OCI-LY7 (cell line): ENCODE measurements around the gene SRSF12. TPM values are rescaled to one million over a fixed set of nuclear protein-coding genes. Genes with fewer than 3 reads are reported as not detected.

Experiments used
- BruUV-seq: library from RNA; stranded (reverse); fragments of 400-500 nt; replicated peaks from 2 replicates; lab custom pipeline; 2021; lab: Mats Ljungman, UMichigan
- CTCF ChIA-PET: fragments of 300-600 bp; sonication (Branson Sonifier 250); formaldehyde crosslinking; loops from one replicate; lab custom pipeline; 2022; ENCODE audit warnings: antibody characterized with exemption; ENCODE audit not compliant: unreplicated experiment; lab: Charles Lee
- POLR2A ChIA-PET: fragments of 300-600 bp; sonication (Branson Sonifier 250); formaldehyde crosslinking; loops from one replicate; lab custom pipeline; 2022; ENCODE audit warnings: antibody characterized with exemption; lab: Charles Lee
- DNase-seq: peaks from one replicate; pipeline ENCODE4 v3.0.0-alpha.2; 2015; ENCODE audit warnings: low spot score
- H2AFZ ChIP-seq: fragments of 200-600 bp; sonication (generic), shearing (Covaris generic); 2 replicates; pipeline ENCODE4 v1.6.1; 2014; ENCODE audit warnings: mild to moderate bottlenecking, antibody characterized with exemption, low read length, moderate library complexity
- H3K27ac ChIP-seq: fragments of 200-600 bp; sonication (generic); 2 replicates; pipeline ENCODE4 v1.5.1; 2014; ENCODE audit warnings: mixed run types, low read depth, mild to moderate bottlenecking, moderate library complexity, low read length, inconsistent platforms; ENCODE audit not compliant: poor library complexity, severe bottlenecking
- H3K36me3 ChIP-seq: fragments of 200-600 bp; sonication (generic); 2 replicates; pipeline ENCODE4 v1.6.1; 2014; ENCODE audit warnings: mild to moderate bottlenecking, antibody characterized with exemption, low read length, moderate library complexity, mixed read lengths; ENCODE audit not compliant: insufficient read depth
- H3K4me1 ChIP-seq: fragments of 200-600 bp; sonication (generic); 2 replicates; pipeline ENCODE4 v1.5.1; 2014; ENCODE audit warnings: mild to moderate bottlenecking, low read length; ENCODE audit not compliant: insufficient read depth, poor library complexity, severe bottlenecking
- H3K4me2 ChIP-seq: fragments of 200-600 bp; sonication (generic); 2 replicates; pipeline ENCODE4 v1.6.1; 2014; ENCODE audit warnings: mild to moderate bottlenecking, low read length
- H3K4me3 ChIP-seq: fragments of 200-600 bp; sonication (generic); 2 replicates; pipeline ENCODE4 v1.5.1; 2014; ENCODE audit warnings: mild to moderate bottlenecking, low read depth, low read length; ENCODE audit not compliant: poor library complexity, severe bottlenecking
- H3K79me2 ChIP-seq: fragments of 200-600 bp; sonication (generic); 2 replicates; pipeline ENCODE4 v1.6.1; 2016; ENCODE audit warnings: low read depth, mild to moderate bottlenecking, low read length, moderate library complexity, mixed read lengths; ENCODE audit not compliant: insufficient read depth
- H3K9me2 ChIP-seq: fragments of 200-600 bp; sonication (generic); 2 replicates; pipeline ENCODE4 v1.6.1; 2016; ENCODE audit warnings: mild to moderate bottlenecking, low read length, mixed read lengths; ENCODE audit not compliant: insufficient read depth
- H3K9me3 ChIP-seq: fragments of 200-600 bp; sonication (generic); 2 replicates; pipeline ENCODE4 v1.6.1; 2014; ENCODE audit warnings: mild to moderate bottlenecking, mixed run types, low read length, mixed read lengths
- H4K20me1 ChIP-seq: fragments of 200-600 bp; sonication (generic); 2 replicates; pipeline ENCODE4 v1.6.1; 2014; ENCODE audit warnings: mild to moderate bottlenecking, antibody characterized with exemption, low read length, moderate library complexity, mixed read lengths; ENCODE audit not compliant: insufficient read depth
- CTCF ChIP-seq: fragments of 200-600 bp; sonication (generic); conservative IDR thresholded peaks from 2 replicates; pipeline ENCODE4 v1.5.1; 2014; ENCODE audit warnings: mild to moderate bottlenecking, antibody characterized with exemption, low read length, moderate library complexity, mixed read lengths
- EZH2phosphoT487 ChIP-seq: fragments of 200-600 bp; sonication (generic); IDR thresholded peaks from 2 replicates; pipeline ENCODE4 v1.6.1; 2018; ENCODE audit warnings: low read depth, borderline replicate concordance, mild to moderate bottlenecking, mixed run types, antibody characterized with exemption, low read length, moderate library complexity, mixed read lengths
- intact Hi-C: fragments of 100-400 bp; cut with micrococcal nuclease; formaldehyde crosslinking; loops from one replicate; pipeline ENCODE4 v1.10.0; 2022; ENCODE audit not compliant: unreplicated experiment
- total RNA-seq, 2 experiments: library from RNA; depleted of rRNA in 1 of 2; stranded (reverse); fragments of >200 nt in 1 of 2; shearing (Covaris generic) in 1 of 2; gene quantifications; 2 replicates each; pipeline ENCODE4 v1.2.3, GENCODE V29; 2014 to 2022

Gene SRSF12
- total RNA-seq, 2 experiments from 2014 or later = not detected

- ChIA-PET POLR2A (interaction anchor here (0.5 to 0.7 kb wide), 2 partner anchors 21 to 946 kb away, joined by 3 read pairs; no protein-coding TSS in a partner anchor), CTCF (no interaction called here)
- Histone ChIP-seq H4K20me1 (no peaks in the 10 kb centered on the region), H3K4me2 (no peak overlapping the region), H3K4me3 (no peak overlapping the region), H3K9me2 (no peaks in the 10 kb centered on the region), H3K79me2 (no peaks in the 10 kb centered on the region), H3K9me3 (no peaks in the 10 kb centered on the region), H2AFZ (no peak overlapping the region), H3K36me3 (no peaks in the 10 kb centered on the region), H3K27ac (no peak overlapping the region), H3K4me1 (no peaks in the 10 kb centered on the region)
- DNase-seq = no peak
- intact Hi-C loops = no loop called here
- TF ChIP-seq CTCF = no peak
- TF ChIP-seq EZH2phosphoT487 = no peak
- BruUV-seq = no TSS peak
Observed at GRCh38 chr6:89051676-89052075, 66.2 kb downstream of the SRSF12 start.

- Histone ChIP-seq H3K9me2 (no peaks in the 10 kb centered on the region), H3K36me3 (no peaks in the 10 kb centered on the region), H3K27ac (no peak overlapping the region), H3K4me1 (no peaks in the 10 kb centered on the region), H3K4me3 (no peak overlapping the region), H3K79me2 (no peaks in the 10 kb centered on the region), H3K4me2 (no peak overlapping the region), H3K9me3 (no peaks in the 10 kb centered on the region), H4K20me1 (no peaks in the 10 kb centered on the region), H2AFZ (no peak overlapping the region)
- intact Hi-C loops = no loop called here
- POLR2A ChIA-PET = no interaction called here
- TF ChIP-seq EZH2phosphoT487 (no peak), CTCF (no peak)
- CTCF ChIA-PET = no interaction called here
- no TSS peak for BruUV-seq
- DNase-seq = no peak
Observed at GRCh38 chr6:89050697-89051096, 67.2 kb downstream of the SRSF12 start.

GRCh38 chr6:89050155-89050554 lies 67.7 kb downstream of the SRSF12 start:
- Histone ChIP-seq H3K79me2 (no peaks in the 10 kb centered on the region), H3K9me3 (no peaks in the 10 kb centered on the region), H3K4me2 (no peak overlapping the region), H2AFZ (no peak overlapping the region), H3K4me1 (no peaks in the 10 kb centered on the region), H3K9me2 (no peaks in the 10 kb centered on the region), H3K36me3 (no peaks in the 10 kb centered on the region), H3K4me3 (no peak overlapping the region), H3K27ac (no peak overlapping the region), H4K20me1 (no peaks in the 10 kb centered on the region)
- DNase-seq = no peak
- ChIA-PET CTCF (no interaction called here), POLR2A (no interaction called here)
- TF ChIP-seq CTCF (no peak), EZH2phosphoT487 (no peak)
- intact Hi-C loops = no loop called here
- BruUV-seq = no TSS peak
